T-helper 17 cell (primary cell): ENCODE results near the gene SPATA17. TPM values are rescaled to one million over a fixed set of nuclear protein-coding genes. Genes with fewer than 3 reads are reported as not detected.

Experiments
- ATAC-seq: fragments of 150-1000 bp; cut with Tn5 transposase; 2 replicates; pipeline ENCODE4 v1.10.0; 2021; ENCODE audit warnings: mild to moderate bottlenecking, moderate library complexity
- DNase-seq, 3 donors: peaks; one replicate each; pipeline versions ENCODE4 v3.0.0 to v3.0.0-alpha.2; 2020 to 2021
- H3K9me3 ChIP-seq: one replicate; pipeline ENCODE4 v1.7.0; 2013; ENCODE audit warnings: low read length, mild to moderate bottlenecking; ENCODE audit not compliant: control insufficient read depth, poor library complexity, severe bottlenecking
- H3K27ac Mint-ChIP-seq: one replicate; pipeline ENCODE4 v1.8.0; 2022; ENCODE audit warnings: mild to moderate bottlenecking, moderate library complexity, mixed read lengths
- H3K27me3 Mint-ChIP-seq: one replicate; pipeline ENCODE4 v1.8.0; 2022; ENCODE audit warnings: mixed read lengths
- H3K36me3 Mint-ChIP-seq: one replicate; pipeline ENCODE4 v1.8.0; 2022; ENCODE audit warnings: low read depth, mixed read lengths
- H3K4me1 Mint-ChIP-seq: one replicate; pipeline ENCODE4 v1.8.0; 2022; ENCODE audit warnings: mild to moderate bottlenecking, mixed read lengths
- H3K4me3 Mint-ChIP-seq: one replicate; pipeline ENCODE4 v1.8.0; 2022; ENCODE audit warnings: mild to moderate bottlenecking, moderate library complexity, mixed read lengths
- total RNA-seq, 4 donors: library from RNA in 2 of 4; stranded (reverse) in 2 of 4; gene quantifications; one replicate each; pipeline ENCODE4 v1.2.3 and lab custom pipeline; 2022 to 2026

The SPATA17 gene
- total RNA-seq, 2 donors from 2014 or later, result not detected

GRCh38 chr1:217881607-217882332 is 250.6 kb downstream of the SPATA17 start:
- no peak for DNase-seq
- no peak overlapping the region for H3K27ac Mint-ChIP-seq
- no peaks in the 10 kb centered on the region for H3K4me1 Mint-ChIP-seq
- no peak overlapping the region for H3K4me3 Mint-ChIP-seq
- H3K9me3 ChIP-seq, result no peaks in the 10 kb centered on the region
- H3K36me3 Mint-ChIP-seq, result no peaks in the 10 kb centered on the region
- no peak for ATAC-seq
- no peaks in the 10 kb centered on the region for H3K27me3 Mint-ChIP-seq

GRCh38 chr1:217885181-217885580 is 254.0 kb downstream of the SPATA17 start:
- H3K4me3 Mint-ChIP-seq, result no peak overlapping the region
- DNase-seq (no peak), ATAC-seq (no peak)
- H3K27ac Mint-ChIP-seq, result no peak overlapping the region
- no peaks in the 10 kb centered on the region for H3K4me1 Mint-ChIP-seq
- no peaks in the 10 kb centered on the region for H3K9me3 ChIP-seq
- no peaks in the 10 kb centered on the region for H3K27me3 Mint-ChIP-seq
- no peaks in the 10 kb centered on the region for H3K36me3 Mint-ChIP-seq

GRCh38 chr1:217888328-217888727 is 257.2 kb downstream of the SPATA17 start:
- H3K9me3 ChIP-seq, result no peaks in the 10 kb centered on the region
- H3K27ac Mint-ChIP-seq, result no peak overlapping the region
- no peak for ATAC-seq
- no peak for DNase-seq
- no peaks in the 10 kb centered on the region for H3K36me3 Mint-ChIP-seq
- no peak overlapping the region for H3K4me3 Mint-ChIP-seq
- no peaks in the 10 kb centered on the region for H3K27me3 Mint-ChIP-seq
- H3K4me1 Mint-ChIP-seq, result no peaks in the 10 kb centered on the region

DNA sequence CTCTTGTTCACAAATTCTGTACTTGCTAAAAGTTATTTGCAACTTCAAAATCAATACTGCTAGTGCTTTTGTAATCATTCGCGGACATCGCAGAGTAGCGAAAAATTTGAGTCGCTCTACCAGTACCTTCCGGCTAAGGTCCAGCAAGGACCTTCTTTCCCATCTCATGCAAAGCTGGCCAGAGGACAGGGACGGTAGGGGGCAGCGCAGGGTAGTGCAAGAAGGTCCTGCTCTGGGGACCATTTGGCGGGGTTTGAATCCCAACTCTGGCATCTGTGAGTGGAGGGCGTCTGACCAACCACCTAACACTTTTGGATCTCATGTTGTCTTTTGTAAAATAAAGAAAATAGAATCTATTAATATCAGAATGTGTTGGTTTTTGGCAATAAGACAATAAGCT is 258.3 kb downstream of the SPATA17 start:
- H3K27ac Mint-ChIP-seq, result no peak overlapping the region
- no peaks in the 10 kb centered on the region for H3K4me1 Mint-ChIP-seq
- no peak for DNase-seq

DNA sequence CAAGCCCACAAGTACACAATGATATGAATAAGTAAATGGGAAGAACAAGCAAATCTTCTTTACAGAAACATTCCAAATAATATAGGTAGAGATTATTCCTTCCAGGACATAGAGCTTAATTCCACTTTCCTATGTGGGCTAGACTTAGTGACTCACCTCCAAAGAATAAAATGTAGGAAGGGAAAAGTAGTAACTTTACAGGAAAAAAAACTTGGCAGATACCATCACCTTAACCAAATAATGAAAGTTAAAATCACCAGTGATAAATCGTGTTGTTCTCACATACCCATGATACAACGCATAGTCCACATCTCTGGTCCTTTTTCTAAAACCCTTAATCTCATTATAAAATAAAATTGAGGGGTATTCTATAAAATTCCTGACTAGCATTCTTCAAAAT is 260.8 kb downstream of the SPATA17 start:
- Mint-ChIP-seq H3K36me3 (no peaks in the 10 kb centered on the region), H3K27me3 (no peaks in the 10 kb centered on the region), H3K27ac (no peak overlapping the region), H3K4me3 (no peak overlapping the region), H3K4me1 (no peaks in the 10 kb centered on the region)
- no peaks in the 10 kb centered on the region for H3K9me3 ChIP-seq
- DNase-seq (no peak), ATAC-seq (no peak)

More for the DNA sequence above, 258.3 kb downstream of the SPATA17 start:
- H3K27me3 Mint-ChIP-seq, result no peaks in the 10 kb centered on the region
- no peaks in the 10 kb centered on the region for H3K9me3 ChIP-seq
- H3K4me3 Mint-ChIP-seq, result no peak overlapping the region
- no peak for ATAC-seq
- no peaks in the 10 kb centered on the region for H3K36me3 Mint-ChIP-seq

DNA sequence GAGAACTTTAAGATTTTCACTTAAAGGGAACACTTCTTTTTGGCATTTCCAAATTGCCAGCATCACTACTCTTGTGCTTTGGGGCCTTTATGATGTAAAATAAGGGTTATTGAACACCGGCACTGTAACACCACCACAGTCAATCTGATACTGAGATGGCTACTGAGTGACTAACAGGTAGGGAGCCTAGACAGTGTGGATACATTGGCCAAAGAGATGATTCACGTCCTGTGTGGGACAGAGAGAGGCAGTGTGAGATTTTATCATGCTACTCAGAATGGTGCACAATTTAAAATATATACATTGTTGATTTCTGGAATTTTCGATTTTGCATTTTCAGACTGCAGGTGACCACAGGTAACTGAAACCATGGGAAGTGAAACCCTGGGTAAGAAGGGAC is 261.6 kb downstream of the SPATA17 start:
- Mint-ChIP-seq H3K4me1 (no peaks in the 10 kb centered on the region), H3K27ac (no peak overlapping the region), H3K4me3 (no peak overlapping the region), H3K36me3 (no peaks in the 10 kb centered on the region), H3K27me3 (no peaks in the 10 kb centered on the region)
- no peak for DNase-seq
- ATAC-seq, result no peak
- H3K9me3 ChIP-seq, result no peaks in the 10 kb centered on the region

- Mint-ChIP-seq H3K36me3 (no peaks in the 10 kb centered on the region), H3K4me3 (no peak overlapping the region), H3K27ac (no peak overlapping the region), H3K4me1 (no peaks in the 10 kb centered on the region), H3K27me3 (no peaks in the 10 kb centered on the region)
- DNase-seq (no peak), ATAC-seq (no peak)
- no peaks in the 10 kb centered on the region for H3K9me3 ChIP-seq
These were observed 264.7 kb downstream of the SPATA17 start for GRCh38 chr1:217895841-217896240.

- Mint-ChIP-seq H3K4me3 (no peak overlapping the region), H3K27me3 (no peaks in the 10 kb centered on the region), H3K4me1 (no peaks in the 10 kb centered on the region), H3K36me3 (no peaks in the 10 kb centered on the region), H3K27ac (no peak overlapping the region)
- H3K9me3 ChIP-seq, result no peaks in the 10 kb centered on the region
- DNase-seq (no peak), ATAC-seq (no peak)
These were observed 265.3 kb downstream of the SPATA17 start for GRCh38 chr1:217896490-217896889.

- ATAC-seq, result no peak
- Mint-ChIP-seq H3K36me3 (no peaks in the 10 kb centered on the region), H3K4me1 (no peaks in the 10 kb centered on the region)
These were observed 266.0 kb downstream of the SPATA17 start for GRCh38 chr1:217897100-217897499.

GRCh38 chr1:217899614-217900013 is 268.5 kb downstream of the SPATA17 start:
- DNase-seq (no peak), ATAC-seq (no peak)
- Mint-ChIP-seq H3K4me1 (no peaks in the 10 kb centered on the region), H3K27me3 (no peaks in the 10 kb centered on the region), H3K4me3 (no peak overlapping the region), H3K27ac (no peak overlapping the region), H3K36me3 (no peaks in the 10 kb centered on the region)
- no peaks in the 10 kb centered on the region for H3K9me3 ChIP-seq

More at GRCh38 chr1:217897100-217897499, 266.0 kb downstream of the SPATA17 start:
- H3K9me3 ChIP-seq, result no peaks in the 10 kb centered on the region
- Mint-ChIP-seq H3K27me3 (no peaks in the 10 kb centered on the region), H3K27ac (no peak overlapping the region), H3K4me3 (no peak overlapping the region)
- DNase-seq, result no peak

GRCh38 chr1:217907504-217907903 is 276.4 kb downstream of the SPATA17 start:
- DNase-seq, result no peak
- H3K27me3 Mint-ChIP-seq, result no peaks in the 10 kb centered on the region
- no peak overlapping the region for H3K4me3 Mint-ChIP-seq
- no peaks in the 10 kb centered on the region for H3K4me1 Mint-ChIP-seq
- ATAC-seq, result no peak
- no peak overlapping the region for H3K27ac Mint-ChIP-seq
- H3K36me3 Mint-ChIP-seq, result no peaks in the 10 kb centered on the region
- H3K9me3 ChIP-seq, result no peaks in the 10 kb centered on the region

GRCh38 chr1:217910203-217910602 is 279.1 kb downstream of the SPATA17 start:
- DNase-seq (no peak), ATAC-seq (no peak)
- H3K27me3 Mint-ChIP-seq, result no peaks in the 10 kb centered on the region
- H3K36me3 Mint-ChIP-seq, result no peaks in the 10 kb centered on the region
- no peak overlapping the region for H3K27ac Mint-ChIP-seq
- H3K4me3 Mint-ChIP-seq, result no peak overlapping the region
- no peaks in the 10 kb centered on the region for H3K4me1 Mint-ChIP-seq
- no peaks in the 10 kb centered on the region for H3K9me3 ChIP-seq

DNA sequence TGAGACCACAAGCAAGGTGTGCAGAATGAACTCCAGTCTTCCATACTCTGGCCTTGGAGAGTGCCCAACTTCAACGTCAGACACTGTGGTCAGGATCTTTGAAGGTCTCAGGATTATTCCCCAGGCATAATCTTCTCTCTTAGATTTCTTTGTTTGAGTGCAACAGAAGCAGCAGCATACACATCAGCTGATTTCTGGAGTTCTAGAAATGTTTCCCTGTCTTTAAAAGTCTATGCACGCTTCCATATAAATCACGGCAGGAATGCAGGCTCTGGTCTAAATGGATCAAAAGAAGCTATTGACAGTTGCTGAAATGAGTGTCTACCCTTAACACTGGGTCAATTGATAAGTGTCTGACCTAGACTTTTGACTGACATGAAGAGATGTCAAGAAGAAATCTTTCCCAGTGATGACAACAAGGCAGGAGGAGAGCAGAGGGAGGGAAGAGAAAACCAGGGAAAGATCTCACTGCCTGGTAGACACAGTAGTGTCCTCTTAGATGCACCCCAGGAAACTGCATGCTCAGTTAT is 279.7 kb downstream of the SPATA17 start:
- no peak overlapping the region for H3K27ac Mint-ChIP-seq
- DNase-seq (no peak), ATAC-seq (no peak)
- H3K36me3 Mint-ChIP-seq, result no peaks in the 10 kb centered on the region
- H3K4me3 Mint-ChIP-seq, result no peak overlapping the region
- H3K27me3 Mint-ChIP-seq, result no peaks in the 10 kb centered on the region
- no peaks in the 10 kb centered on the region for H3K9me3 ChIP-seq
- H3K4me1 Mint-ChIP-seq, result no peaks in the 10 kb centered on the region

- ATAC-seq (no peak), DNase-seq (no peak)
- H3K9me3 ChIP-seq, result no peaks in the 10 kb centered on the region
- Mint-ChIP-seq H3K4me1 (no peaks in the 10 kb centered on the region), H3K27me3 (no peaks in the 10 kb centered on the region), H3K27ac (no peak overlapping the region), H3K36me3 (no peaks in the 10 kb centered on the region), H3K4me3 (no peak overlapping the region)
These were observed 280.8 kb downstream of the SPATA17 start for GRCh38 chr1:217911908-217912307.
